Prostate gland (tissue), 2 donors: ENCODE measurements around the gene CRADD.

ENCODE experiments used
- POLR2AphosphoS5 ChIP-seq: sonication (generic); formaldehyde crosslinking; IDR thresholded peaks from one replicate; pipeline ENCODE4 v1.6.1; 2017; ENCODE audit warnings: antibody characterized with exemption
- TF ChIP-seq, protein P1 (sequence below), 4 experiments: fragments of 200-600 bp in 2 of 4; fragments of 450-650 bp in 2 of 4; sonication (generic) in 2 of 4; IDR thresholded peaks; 1 replicate in 3 of 4; 2 replicates in 1 of 4; pipeline ENCODE4 v1.5.1; 2016 to 2019; ENCODE audit warnings: antibody characterized with exemption in 4 of 4, mild to moderate bottlenecking in 2 of 4, moderate library complexity in 2 of 4

DNA sequence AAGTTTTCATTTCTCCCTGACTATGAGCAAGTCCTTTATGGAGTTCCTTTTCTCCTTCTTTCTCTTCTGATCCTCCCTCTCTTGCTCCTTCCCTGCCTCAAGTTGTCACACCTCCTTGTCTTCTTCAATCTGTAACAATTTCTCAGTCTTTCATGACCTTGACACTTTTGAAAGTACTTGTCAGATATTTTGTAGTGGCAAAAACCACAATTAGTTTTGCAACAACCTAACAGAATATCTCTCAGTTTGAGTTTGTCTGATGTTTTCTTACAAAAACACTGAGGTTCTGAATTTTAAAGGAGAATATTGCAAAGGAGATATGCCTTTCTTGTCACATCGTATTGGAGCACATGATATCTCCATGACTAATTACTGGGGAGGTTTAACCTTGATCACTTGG lies 4.1 kb upstream of the CRADD start:
- TF ChIP-seq POLR2AphosphoS5, result no peak
- TF ChIP-seq, protein P1, sequence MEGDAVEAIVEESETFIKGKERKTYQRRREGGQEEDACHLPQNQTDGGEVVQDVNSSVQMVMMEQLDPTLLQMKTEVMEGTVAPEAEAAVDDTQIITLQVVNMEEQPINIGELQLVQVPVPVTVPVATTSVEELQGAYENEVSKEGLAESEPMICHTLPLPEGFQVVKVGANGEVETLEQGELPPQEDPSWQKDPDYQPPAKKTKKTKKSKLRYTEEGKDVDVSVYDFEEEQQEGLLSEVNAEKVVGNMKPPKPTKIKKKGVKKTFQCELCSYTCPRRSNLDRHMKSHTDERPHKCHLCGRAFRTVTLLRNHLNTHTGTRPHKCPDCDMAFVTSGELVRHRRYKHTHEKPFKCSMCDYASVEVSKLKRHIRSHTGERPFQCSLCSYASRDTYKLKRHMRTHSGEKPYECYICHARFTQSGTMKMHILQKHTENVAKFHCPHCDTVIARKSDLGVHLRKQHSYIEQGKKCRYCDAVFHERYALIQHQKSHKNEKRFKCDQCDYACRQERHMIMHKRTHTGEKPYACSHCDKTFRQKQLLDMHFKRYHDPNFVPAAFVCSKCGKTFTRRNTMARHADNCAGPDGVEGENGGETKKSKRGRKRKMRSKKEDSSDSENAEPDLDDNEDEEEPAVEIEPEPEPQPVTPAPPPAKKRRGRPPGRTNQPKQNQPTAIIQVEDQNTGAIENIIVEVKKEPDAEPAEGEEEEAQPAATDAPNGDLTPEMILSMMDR (IDR thresholded peaks at IDR 0.05), result no peak
